ENCODE results near the gene MFAP5.

DNA sequence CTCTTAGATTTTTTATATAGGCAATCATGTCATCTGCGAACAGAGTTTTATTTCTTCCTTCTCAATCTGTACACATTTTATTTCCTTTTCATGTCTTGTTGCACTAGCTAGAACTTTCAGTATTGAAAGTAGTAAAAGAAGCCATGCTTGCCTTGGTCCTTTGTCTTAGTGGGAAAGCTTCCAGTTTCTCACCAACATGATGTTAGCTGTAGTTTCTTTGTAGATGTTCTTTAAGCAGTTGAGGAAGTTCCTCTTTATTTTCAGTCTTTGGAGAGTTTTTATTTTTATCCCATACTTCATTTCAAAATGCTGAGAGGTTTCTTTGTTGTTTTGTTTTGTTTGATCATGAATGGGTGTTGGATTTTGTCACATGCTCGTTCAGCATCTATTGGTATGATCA lies 22.4 kb upstream of the MFAP5 start:
- TF ChIP-seq, protein P1, sequence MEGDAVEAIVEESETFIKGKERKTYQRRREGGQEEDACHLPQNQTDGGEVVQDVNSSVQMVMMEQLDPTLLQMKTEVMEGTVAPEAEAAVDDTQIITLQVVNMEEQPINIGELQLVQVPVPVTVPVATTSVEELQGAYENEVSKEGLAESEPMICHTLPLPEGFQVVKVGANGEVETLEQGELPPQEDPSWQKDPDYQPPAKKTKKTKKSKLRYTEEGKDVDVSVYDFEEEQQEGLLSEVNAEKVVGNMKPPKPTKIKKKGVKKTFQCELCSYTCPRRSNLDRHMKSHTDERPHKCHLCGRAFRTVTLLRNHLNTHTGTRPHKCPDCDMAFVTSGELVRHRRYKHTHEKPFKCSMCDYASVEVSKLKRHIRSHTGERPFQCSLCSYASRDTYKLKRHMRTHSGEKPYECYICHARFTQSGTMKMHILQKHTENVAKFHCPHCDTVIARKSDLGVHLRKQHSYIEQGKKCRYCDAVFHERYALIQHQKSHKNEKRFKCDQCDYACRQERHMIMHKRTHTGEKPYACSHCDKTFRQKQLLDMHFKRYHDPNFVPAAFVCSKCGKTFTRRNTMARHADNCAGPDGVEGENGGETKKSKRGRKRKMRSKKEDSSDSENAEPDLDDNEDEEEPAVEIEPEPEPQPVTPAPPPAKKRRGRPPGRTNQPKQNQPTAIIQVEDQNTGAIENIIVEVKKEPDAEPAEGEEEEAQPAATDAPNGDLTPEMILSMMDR (IDR thresholded peaks at IDR 0.05) = no peak
- no peak for TF ChIP-seq POLR2A (IDR thresholded peaks at IDR 0.05)

Data from gastroesophageal sphincter (tissue), 3 donors.